Osteocyte (in vitro differentiated cells): ENCODE data around the gene STARD13. TPM values are rescaled to one million over a fixed set of nuclear protein-coding genes. Genes with fewer than 3 reads are reported as not detected.

Experiments
- DNase-seq: peaks from one replicate; pipeline ENCODE4 v3.0.0; 2021; ENCODE audit warnings: mixed read lengths; ENCODE audit not compliant: unreplicated experiment; ENCODE audit errors: extremely low spot score
- H3K27ac Mint-ChIP-seq: one replicate; pipeline ENCODE4 v1.8.0; 2021; ENCODE audit warnings: mild to moderate bottlenecking, mixed read lengths; ENCODE audit not compliant: unreplicated experiment
- H3K27me3 Mint-ChIP-seq: one replicate; pipeline ENCODE4 v1.8.0; 2021; ENCODE audit warnings: mixed read lengths; ENCODE audit not compliant: unreplicated experiment
- H3K36me3 Mint-ChIP-seq: one replicate; pipeline ENCODE4 v1.8.0; 2021; ENCODE audit warnings: mixed read lengths; ENCODE audit not compliant: unreplicated experiment
- H3K4me1 Mint-ChIP-seq: one replicate; pipeline ENCODE4 v1.8.0; 2021; ENCODE audit warnings: mixed read lengths; ENCODE audit not compliant: unreplicated experiment
- H3K4me3 Mint-ChIP-seq: one replicate; pipeline ENCODE4 v1.8.0; 2021; ENCODE audit warnings: mild to moderate bottlenecking, moderate library complexity, mixed read lengths; ENCODE audit not compliant: unreplicated experiment
- H3K9me3 Mint-ChIP-seq: one replicate; pipeline ENCODE4 v1.8.0; 2021; ENCODE audit warnings: mixed read lengths; ENCODE audit not compliant: unreplicated experiment
- total RNA-seq: library from RNA; stranded (reverse); gene quantifications from 2 replicates; pipeline ENCODE4 v1.2.1, GENCODE V29; 2021
- TF ChIP-seq, protein P1 (sequence below): fragments of 200-600 bp; sonication (generic); IDR thresholded peaks from 2 replicates; pipeline ENCODE4 v1.5.0; 2021; ENCODE audit warnings: antibody characterized with exemption, mild to moderate bottlenecking, moderate library complexity

The STARD13 gene
- total RNA-seq, 1 donor from 2014 or later: 72.0 TPM

DNA sequence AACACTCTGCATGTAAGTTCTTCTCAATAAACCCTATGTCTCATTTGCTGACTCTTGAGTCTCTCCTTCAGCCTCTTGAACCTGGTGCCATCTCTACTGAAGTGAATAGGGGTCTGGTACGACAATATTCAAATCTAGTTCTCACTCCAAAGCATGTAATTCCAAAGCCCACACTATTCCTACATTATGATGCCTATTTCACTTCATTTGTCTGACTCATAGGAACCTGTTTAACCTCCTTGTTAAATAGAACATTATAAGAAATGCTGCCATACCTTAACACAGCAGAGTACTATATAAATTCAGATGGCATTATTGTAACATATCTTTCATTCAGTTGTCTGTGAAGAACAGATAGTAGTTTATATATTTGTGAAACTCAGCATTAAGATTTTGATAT lies 67.1 kb downstream of the STARD13 start:
- peaks cover 53% of the 10 kb centered on the region for H3K4me1 Mint-ChIP-seq
- H3K27ac Mint-ChIP-seq: peak overlapping the region; percentile 69
- H3K27me3 Mint-ChIP-seq: no peaks in the 10 kb centered on the region
- DNase-seq: no peak
- H3K36me3 Mint-ChIP-seq: peaks cover 17% of the 10 kb centered on the region
- no peaks in the 10 kb centered on the region for H3K9me3 Mint-ChIP-seq
- no peak overlapping the region for H3K4me3 Mint-ChIP-seq
- TF ChIP-seq, protein P1, sequence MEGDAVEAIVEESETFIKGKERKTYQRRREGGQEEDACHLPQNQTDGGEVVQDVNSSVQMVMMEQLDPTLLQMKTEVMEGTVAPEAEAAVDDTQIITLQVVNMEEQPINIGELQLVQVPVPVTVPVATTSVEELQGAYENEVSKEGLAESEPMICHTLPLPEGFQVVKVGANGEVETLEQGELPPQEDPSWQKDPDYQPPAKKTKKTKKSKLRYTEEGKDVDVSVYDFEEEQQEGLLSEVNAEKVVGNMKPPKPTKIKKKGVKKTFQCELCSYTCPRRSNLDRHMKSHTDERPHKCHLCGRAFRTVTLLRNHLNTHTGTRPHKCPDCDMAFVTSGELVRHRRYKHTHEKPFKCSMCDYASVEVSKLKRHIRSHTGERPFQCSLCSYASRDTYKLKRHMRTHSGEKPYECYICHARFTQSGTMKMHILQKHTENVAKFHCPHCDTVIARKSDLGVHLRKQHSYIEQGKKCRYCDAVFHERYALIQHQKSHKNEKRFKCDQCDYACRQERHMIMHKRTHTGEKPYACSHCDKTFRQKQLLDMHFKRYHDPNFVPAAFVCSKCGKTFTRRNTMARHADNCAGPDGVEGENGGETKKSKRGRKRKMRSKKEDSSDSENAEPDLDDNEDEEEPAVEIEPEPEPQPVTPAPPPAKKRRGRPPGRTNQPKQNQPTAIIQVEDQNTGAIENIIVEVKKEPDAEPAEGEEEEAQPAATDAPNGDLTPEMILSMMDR: no peak

DNA sequence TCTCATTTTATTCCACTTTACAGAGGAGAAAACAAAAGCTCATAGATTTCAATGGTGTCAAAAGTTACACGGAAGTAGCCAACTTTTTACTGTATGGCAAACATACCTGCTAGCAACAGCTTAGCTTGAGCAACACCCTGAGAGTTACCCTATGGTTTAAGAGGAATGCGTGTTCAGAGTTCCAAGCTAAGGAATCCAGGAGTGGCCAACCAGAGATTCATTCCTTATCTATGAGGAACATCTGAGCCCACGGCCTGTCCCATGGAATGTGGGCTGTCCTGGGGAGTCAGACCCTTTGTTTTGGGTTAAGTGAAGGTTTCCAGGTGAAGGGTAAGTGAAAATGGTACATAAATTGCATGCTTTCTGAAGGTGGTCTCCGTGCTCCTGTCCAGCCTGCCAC lies 67.5 kb downstream of the STARD13 start:
- peak overlapping the region; percentile 69 for H3K27ac Mint-ChIP-seq
- no peaks in the 10 kb centered on the region for H3K27me3 Mint-ChIP-seq
- no peaks in the 10 kb centered on the region for H3K9me3 Mint-ChIP-seq
- TF ChIP-seq, protein P1: no peak
- DNase-seq: no peak
- no peak overlapping the region for H3K4me3 Mint-ChIP-seq
- H3K4me1 Mint-ChIP-seq: peaks cover 56% of the 10 kb centered on the region
- H3K36me3 Mint-ChIP-seq: peaks cover 17% of the 10 kb centered on the region

DNA sequence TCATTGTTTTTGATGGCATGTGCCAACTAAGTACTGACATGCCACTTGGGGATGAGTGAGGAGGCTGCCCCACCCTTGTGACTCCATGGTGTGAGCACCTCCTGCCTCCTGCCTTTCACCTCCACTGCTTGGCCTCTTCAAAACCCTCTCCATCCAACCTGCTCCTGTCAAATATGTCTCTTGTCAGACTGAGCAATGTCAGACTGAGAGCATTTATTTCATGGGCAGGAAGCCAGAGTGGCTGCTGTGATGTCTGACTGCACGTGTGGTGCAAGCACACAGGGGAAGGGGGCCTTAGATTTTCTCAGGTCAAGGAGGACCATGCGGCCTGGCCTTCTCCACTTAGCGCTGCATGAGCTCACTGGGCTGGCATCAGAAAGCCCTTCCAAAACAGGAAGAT lies 68.3 kb downstream of the STARD13 start:
- no peak for DNase-seq
- Mint-ChIP-seq H3K27ac (peak overlapping the region; percentile 69), H3K4me3 (no peak overlapping the region), H3K4me1 (peaks cover 55% of the 10 kb centered on the region), H3K27me3 (no peaks in the 10 kb centered on the region), H3K9me3 (no peaks in the 10 kb centered on the region), H3K36me3 (peaks cover 17% of the 10 kb centered on the region)
- TF ChIP-seq, protein P1: no peak

- peak overlapping the region; percentile 69 for H3K27ac Mint-ChIP-seq
- H3K4me1 Mint-ChIP-seq: peaks cover 47% of the 10 kb centered on the region
- TF ChIP-seq, protein P1: no peak
- no peak for DNase-seq
- no peaks in the 10 kb centered on the region for H3K9me3 Mint-ChIP-seq
- H3K4me3 Mint-ChIP-seq: no peak overlapping the region
- peaks cover 6% of the 10 kb centered on the region for H3K36me3 Mint-ChIP-seq
- no peaks in the 10 kb centered on the region for H3K27me3 Mint-ChIP-seq
These were observed 71.8 kb downstream of the STARD13 start for GRCh38 chr13:33213797-33214196.

DNA sequence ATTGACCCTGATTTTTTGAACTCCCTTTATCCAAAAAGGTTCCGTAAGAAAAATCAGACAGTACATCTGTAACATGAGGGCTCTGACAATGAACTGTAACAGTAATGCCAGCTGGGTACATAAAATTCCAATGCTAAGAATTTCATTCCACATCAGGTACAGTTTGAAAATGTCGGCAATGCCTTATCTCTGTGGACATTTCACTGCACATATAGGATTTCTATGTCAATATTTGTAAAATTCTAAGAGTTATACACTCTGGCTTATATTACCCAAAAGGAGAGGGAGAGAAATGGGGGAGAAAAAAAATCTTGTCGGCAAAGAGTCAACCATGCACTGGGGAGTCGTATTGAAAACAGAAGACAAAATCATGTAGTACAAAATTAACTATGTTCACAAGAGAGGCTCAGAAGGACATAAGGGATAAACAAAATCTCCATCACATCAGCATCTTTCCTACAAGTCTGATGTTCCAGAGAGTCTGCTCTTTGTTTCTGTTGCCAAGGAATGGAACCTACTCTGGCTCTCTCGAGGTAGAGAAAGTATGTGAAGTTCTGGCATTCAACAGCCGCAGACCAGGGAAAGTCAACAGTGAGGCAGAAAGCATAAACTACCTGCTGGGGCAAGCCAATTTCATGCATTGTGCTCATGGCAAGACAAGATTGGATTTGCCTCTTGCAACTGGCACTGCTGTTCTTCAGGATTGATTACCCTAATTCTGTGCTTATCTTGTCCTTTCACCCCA lies 72.4 kb downstream of the STARD13 start:
- Mint-ChIP-seq H3K27me3 (no peaks in the 10 kb centered on the region), H3K36me3 (peaks cover 6% of the 10 kb centered on the region), H3K27ac (peak overlapping the region; percentile 69), H3K4me3 (no peak overlapping the region), H3K9me3 (no peaks in the 10 kb centered on the region), H3K4me1 (peaks cover 48% of the 10 kb centered on the region)
- TF ChIP-seq, protein P1: no peak
- no peak for DNase-seq
